Measurements from ENCODE around the gene SETD4. TPM values are rescaled to one million over a fixed set of nuclear protein-coding genes. Genes with fewer than 3 reads are reported as not detected.

Gene SETD4
- total and polyA plus RNA-seq, 2 of the 8 experiments (the other 6 are each of a cell fraction or from before 2014, with no cell fraction given): 20.1 to 46.6 TPM

DNA sequence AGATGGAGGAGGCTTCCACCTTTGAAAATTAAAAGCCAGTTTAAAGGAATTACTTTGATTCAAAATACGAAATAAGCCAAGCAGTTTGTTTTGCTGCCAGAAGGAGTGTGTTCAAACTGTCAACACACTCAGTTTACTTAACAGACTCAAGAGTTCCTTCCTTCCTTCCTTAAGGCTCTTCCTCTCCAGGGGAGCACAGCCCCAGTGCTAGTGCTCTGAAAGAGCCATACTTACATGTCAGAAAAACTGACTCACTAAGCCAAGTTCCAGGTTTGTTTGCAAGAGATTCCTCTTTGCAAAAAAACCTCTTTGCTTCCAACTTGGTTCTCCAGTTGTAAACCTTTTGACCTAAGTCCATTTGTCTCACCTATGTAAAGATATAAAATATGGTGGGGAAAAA lies 14.3 kb downstream of the SETD4 start:
- H2BK12ac ChIP-seq (ENCODE audit: low read depth, low read length): no peak overlapping the region
- ChIA-PET POLR2A (ENCODE audit: partially characterized antibody) (interaction anchor here (1.0 to 3.0 kb wide), 4 partner anchors 9 to 14 kb away, joined by 3 to 10 read pairs (median 5); partner anchors contain the start of gene SETD4), CTCF (ENCODE audit: partially characterized antibody) (interaction anchor here (1.1 to 2.2 kb wide), 4 partner anchors 17 to 67 kb away, joined by 3 to 13 read pairs (median 7); no protein-coding TSS in a partner anchor)
- no peaks in the 10 kb centered on the region for H3K9me3 ChIP-seq (ENCODE audit: insufficient read depth in 2 of 2, low read depth in 1 of 2, low read length in 1 of 2)
- H2BK20ac ChIP-seq (ENCODE audit: low read length): no peak overlapping the region
- H3K9ac ChIP-seq (replicated peaks in 1 of 4; ENCODE audit: extremely low read depth in 1 of 4, low read depth in 3 of 4, low read length in 3 of 4): no peak overlapping the region
- FAIRE-seq (no peak), DNase-seq (ENCODE audit: low read depth in 1 of 2, low spot score in 2 of 2) (no peak)
- H3K23me2 ChIP-seq (ENCODE audit: low read depth, low read length): no peaks in the 10 kb centered on the region
- H3K4me3 ChIP-seq (ENCODE audit: extremely low read depth in 1 of 4, insufficient read depth in 2 of 4, low read depth in 3 of 4, low read length in 4 of 4): no peak overlapping the region
- H4K8ac ChIP-seq (ENCODE audit: extremely low read depth, insufficient read depth, low read length): no peak overlapping the region
- no peak overlapping the region for H2AK5ac ChIP-seq (ENCODE audit: low read depth, low read length)
- no peak overlapping the region for H3K56ac ChIP-seq (replicated peaks; ENCODE audit: insufficient read length, low read depth, low read length)
- H2BK5ac ChIP-seq (ENCODE audit: low read depth, low read length): no peak overlapping the region
- H3K4me1 ChIP-seq (replicated peaks in 1 of 4; ENCODE audit: control insufficient read depth in 3 of 4, insufficient read depth in 4 of 4, low read length in 3 of 4): no peaks in the 10 kb centered on the region
- H3K14ac ChIP-seq (ENCODE audit: insufficient read length): no peak overlapping the region
- H3K18ac ChIP-seq (ENCODE audit: extremely low read depth, low read length): no peak overlapping the region
- no peak overlapping the region for H2BK15ac ChIP-seq (ENCODE audit: low read length)
- no peak overlapping the region for H2AFZ ChIP-seq (ENCODE audit: low read length)
- no peak overlapping the region for H3K27ac ChIP-seq (ENCODE audit: low read depth, low read length)
- H3K23ac ChIP-seq (ENCODE audit: insufficient read length): no peak overlapping the region
- H3K4me2 ChIP-seq (ENCODE audit: insufficient read depth in 1 of 2, low read depth in 2 of 2, low read length in 2 of 2): no peak overlapping the region
- H4K91ac ChIP-seq (replicated peaks; ENCODE audit: insufficient read length, low read length): no peak overlapping the region
- peaks cover 3 to 4% of the 10 kb centered on the region in 2 experiments for H4K20me1 ChIP-seq (replicated peaks in 1 of 2; ENCODE audit: control insufficient read depth in 1 of 2, insufficient read depth in 2 of 2, low read length in 2 of 2)
- H3K27me3 ChIP-seq (replicated peaks in 1 of 4; ENCODE audit: control insufficient read depth in 3 of 4, extremely low read depth in 1 of 4, insufficient read depth in 3 of 4, low read length in 3 of 4): no peaks in the 10 kb centered on the region
- no peak overlapping the region for H2BK120ac ChIP-seq (replicated peaks; ENCODE audit: low read depth, low read length)
- no peak overlapping the region for H3K4ac ChIP-seq (replicated peaks; ENCODE audit: insufficient read length, low read depth, low read length)
- 89% methylated on average over 1 of the region's 1 CpG; no CpG with 5 or more reads in 1 of the 2 experiments for WGBS, 2 experiments (ENCODE audit: extremely low coverage in 1 of 2, insufficient coverage in 1 of 2, insufficient read length in 1 of 2, insufficient replicate concordance in 2 of 2, low coverage in 1 of 2, low lambda C conversion rate in 2 of 2, missing lambda C conversion rate in 1 of 2)
- peaks cover 22 to 81% (median 68%) of the 10 kb centered on the region in 4 experiments for H3K36me3 ChIP-seq (ENCODE audit: control insufficient read depth in 2 of 4, insufficient read depth in 4 of 4, low read length in 3 of 4)
- H3K79me2 ChIP-seq (ENCODE audit: control insufficient read depth in 1 of 2, insufficient read depth in 2 of 2, low read length in 2 of 2): peaks cover 0 to 3% of the 10 kb centered on the region in 2 experiments; a peak in 1 of 4 replicates
- H3K79me1 ChIP-seq (ENCODE audit: low read depth, low read length): no peaks in the 10 kb centered on the region
- H4K5ac ChIP-seq (ENCODE audit: insufficient read length, low read depth, low read length): no peak overlapping the region
- no peak for TF ChIP-seq EZH2 (IDR thresholded peaks at IDR 0.05; ENCODE audit: low read depth, low read length, severe bottlenecking)
- TF ChIP-seq SUZ12 (IDR thresholded peaks at IDR 0.05; ENCODE audit: low read length): no peak
- TF ChIP-seq BCL11A (IDR thresholded peaks at IDR 0.05; ENCODE audit: low read depth in 2 of 2, low read length in 2 of 2): no peak
- TF ChIP-seq RBBP5 (IDR thresholded peaks at IDR 0.05; ENCODE audit: borderline replicate concordance, low read depth, low read length): no peak
- TF ChIP-seq HDAC6 (IDR thresholded peaks at IDR 0.05; ENCODE audit: low read depth, low read length): no peak
- TF ChIP-seq EGR1 (IDR thresholded peaks at IDR 0.05; ENCODE audit: borderline replicate concordance, low read depth, low read length): no peak
- TF ChIP-seq, protein P1, sequence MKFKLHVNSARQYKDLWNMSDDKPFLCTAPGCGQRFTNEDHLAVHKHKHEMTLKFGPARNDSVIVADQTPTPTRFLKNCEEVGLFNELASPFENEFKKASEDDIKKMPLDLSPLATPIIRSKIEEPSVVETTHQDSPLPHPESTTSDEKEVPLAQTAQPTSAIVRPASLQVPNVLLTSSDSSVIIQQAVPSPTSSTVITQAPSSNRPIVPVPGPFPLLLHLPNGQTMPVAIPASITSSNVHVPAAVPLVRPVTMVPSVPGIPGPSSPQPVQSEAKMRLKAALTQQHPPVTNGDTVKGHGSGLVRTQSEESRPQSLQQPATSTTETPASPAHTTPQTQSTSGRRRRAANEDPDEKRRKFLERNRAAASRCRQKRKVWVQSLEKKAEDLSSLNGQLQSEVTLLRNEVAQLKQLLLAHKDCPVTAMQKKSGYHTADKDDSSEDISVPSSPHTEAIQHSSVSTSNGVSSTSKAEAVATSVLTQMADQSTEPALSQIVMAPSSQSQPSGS (IDR thresholded peaks at IDR 0.05; ENCODE audit: low read length): no peak
- no peak for TF ChIP-seq TEAD4 (IDR thresholded peaks at IDR 0.05; ENCODE audit: low read depth, low read length)
- no peak for TF ChIP-seq ASH2L (IDR thresholded peaks at IDR 0.05; ENCODE audit: low read length)
- TF ChIP-seq GABPA (IDR thresholded peaks at IDR 0.05; ENCODE audit: borderline replicate concordance, insufficient read depth, low read length): no peak
- TF ChIP-seq KDM1A (IDR thresholded peaks at IDR 0.05; ENCODE audit: borderline replicate concordance, low read length): no peak
- no peak for TF ChIP-seq JUN (IDR thresholded peaks at IDR 0.05; ENCODE audit: low read depth, low read length)
